Activated CD8-positive, alpha-beta memory T cell treated with anti-CD3 and anti-CD28 coated beads, Interleukin-2, amount 50 U/mL, for 24 hours (primary cell): Measurements from ENCODE around the gene PHACTR1.

Experiments used
- DNase-seq: peaks from one replicate; pipeline ENCODE4 v3.0.0-alpha.2; 2020; ENCODE audit errors: extremely low read depth

Gene PHACTR1

DNA sequence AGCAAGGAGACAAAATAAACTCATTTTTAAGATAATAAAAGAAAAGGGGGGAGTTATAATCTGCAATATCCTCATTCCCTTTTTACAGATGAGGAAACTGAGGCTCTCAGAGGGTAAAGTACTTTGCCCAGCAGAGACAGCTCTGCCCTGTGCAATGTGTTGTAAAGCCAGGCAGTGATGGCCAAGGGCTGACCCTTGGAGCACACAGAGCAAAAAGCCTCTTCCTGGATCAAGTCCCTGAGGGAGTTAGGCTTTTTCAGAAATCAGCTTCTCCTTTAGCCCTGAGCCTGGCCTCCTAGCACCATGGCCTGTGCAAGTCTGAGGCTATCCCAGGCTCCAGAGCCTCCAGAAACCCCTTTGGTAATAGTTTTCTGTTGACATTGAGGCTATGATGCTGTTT lies 234.8 kb downstream of the PHACTR1 start:
- no peak for DNase-seq

- DNase-seq, result no peak
These were observed 235.8 kb downstream of the PHACTR1 start for GRCh38 chr6:12952318-12952717.

DNA sequence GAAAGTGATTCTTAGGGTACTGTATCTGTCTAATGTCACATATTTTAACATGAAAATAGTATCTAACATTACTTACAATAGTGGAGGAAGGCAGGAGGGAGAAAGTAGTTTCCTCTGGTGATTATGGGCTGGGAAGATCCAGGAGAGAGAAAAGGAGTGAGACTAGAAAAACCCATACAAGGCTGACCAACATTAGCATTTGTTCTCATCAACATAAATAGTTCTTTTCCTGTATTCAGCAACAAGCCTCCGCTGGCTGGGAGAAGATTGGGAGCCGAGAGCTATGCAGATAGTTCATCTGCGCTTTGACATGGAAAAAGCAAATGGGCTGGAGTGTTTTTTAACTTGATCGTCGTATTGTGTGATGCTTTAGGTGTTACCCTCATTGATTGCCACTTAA lies 239.4 kb downstream of the PHACTR1 start:
- DNase-seq, result no peak

- DNase-seq, result no peak
These were observed 240.4 kb downstream of the PHACTR1 start for GRCh38 chr6:12956991-12957320.

DNA sequence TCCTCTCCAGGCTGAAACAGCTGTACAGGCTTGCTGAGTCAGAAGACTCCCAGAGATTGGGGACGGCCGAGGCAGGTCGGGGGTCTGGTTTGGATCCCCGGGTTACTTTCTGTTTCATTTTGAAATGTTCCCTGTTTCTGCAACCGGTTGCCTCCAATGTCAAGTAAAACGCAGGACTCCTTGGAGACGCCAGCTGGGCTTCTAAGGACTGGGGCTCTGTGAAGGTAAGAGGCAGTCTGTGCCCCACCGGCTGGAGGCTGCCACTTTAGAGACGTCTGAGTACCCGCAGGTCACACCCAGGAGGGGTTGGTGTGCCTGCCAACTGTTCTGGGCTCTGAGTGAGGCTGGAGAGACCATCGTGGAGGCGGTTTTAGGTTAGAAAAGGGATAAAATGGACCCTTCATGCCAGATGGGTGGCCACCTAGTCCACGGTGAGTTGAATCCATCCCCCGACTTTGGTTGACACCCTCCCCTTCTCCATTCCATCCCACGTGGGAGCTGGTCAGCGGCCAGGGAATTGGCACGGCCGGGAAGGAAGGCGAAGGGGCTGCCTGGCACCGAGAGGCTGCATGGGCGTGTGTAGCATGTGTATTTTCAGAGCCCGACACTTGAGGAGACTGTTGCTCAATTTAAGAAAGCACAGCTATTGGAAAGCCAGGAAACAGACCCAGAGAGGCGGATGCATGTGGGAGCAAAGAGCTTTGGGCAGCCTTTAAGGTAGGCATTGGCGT lies 240.9 kb downstream of the PHACTR1 start:
- DNase-seq, result no peak

- DNase-seq, result no peak
These were observed 241.6 kb downstream of the PHACTR1 start for GRCh38 chr6:12958052-12958706.

DNA sequence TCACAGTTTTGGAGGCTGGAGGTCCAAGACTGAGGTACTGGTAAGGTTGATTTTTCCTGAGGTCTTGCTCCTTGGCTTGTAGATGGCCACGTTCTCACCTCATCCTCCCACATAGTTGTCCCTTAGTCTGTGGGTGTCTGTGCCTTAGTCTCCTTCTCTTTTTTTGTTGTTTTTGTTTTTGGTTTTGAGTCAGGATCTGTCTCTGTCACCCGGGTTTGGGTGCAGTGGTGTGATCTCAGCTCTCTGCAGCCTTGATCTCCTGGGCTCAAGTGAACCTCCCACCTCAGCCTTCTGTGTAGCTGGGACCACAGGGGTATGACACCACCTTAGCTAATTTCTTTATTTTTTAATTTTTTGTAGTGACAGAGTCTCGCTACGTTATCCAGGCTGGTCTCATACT lies 245.2 kb downstream of the PHACTR1 start:
- DNase-seq, result no peak

DNA sequence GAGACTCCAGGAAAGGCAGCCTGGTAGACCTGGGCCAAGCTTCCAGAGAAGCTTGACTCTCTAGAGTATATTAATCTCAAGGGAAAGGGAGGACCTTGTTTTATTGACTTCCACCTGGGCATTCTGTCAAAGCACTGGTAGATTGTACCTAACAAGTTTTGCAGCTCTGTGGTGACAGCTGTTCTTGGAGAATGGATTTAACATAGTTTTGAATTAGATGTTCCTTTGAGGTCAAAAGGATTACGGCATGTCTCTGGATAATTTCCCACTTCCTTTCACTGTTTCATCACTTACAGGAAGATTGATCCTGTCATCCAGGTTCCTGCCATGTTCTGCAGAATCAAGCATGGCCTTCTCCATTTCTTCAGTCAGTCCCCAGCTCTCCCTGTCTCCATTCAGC lies 246.0 kb downstream of the PHACTR1 start:
- no peak for DNase-seq

DNA sequence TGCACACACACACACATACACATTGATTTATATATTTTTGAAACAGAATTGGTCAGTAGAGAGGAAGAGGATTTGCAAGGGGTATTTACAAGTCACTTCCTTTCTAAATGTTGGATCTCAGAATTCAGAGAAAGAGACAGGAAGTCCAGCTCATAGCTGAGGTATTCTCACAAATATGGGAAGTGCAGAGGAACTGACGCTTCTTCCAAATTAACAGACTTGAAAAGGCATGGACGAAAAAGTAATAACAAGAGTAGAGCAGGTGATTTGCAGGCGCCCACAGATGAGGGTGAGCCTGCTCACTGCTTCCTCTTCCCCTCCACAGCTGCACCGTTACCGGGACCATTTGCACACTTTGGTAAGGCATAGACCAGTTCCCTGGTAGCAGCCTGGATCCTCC lies 246.4 kb downstream of the PHACTR1 start:
- DNase-seq, result no peak

DNA sequence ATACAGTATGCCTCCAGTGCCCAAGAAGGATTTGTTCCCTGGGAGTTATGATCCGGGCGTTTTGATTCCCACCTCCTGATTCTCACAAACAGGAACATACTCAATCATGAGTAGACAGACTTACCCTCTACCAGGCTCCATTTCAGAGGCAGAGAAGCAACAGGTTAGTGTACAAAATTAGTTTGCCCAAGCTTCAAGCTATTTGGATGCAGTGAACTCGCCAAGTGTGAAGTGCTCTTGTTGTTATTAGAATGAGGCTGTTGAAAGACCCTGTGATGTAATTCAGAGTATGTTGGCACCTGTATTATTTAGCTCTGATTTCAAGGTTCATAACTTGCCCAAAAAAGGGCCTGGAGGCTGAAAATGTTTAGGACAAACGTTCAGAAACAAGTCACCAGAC lies 247.0 kb downstream of the PHACTR1 start:
- no peak for DNase-seq

- DNase-seq, result no peak
These were observed 251.1 kb downstream of the PHACTR1 start for GRCh38 chr6:12967686-12968085.

- DNase-seq, result no peak
These were observed 251.7 kb downstream of the PHACTR1 start for GRCh38 chr6:12968290-12968689.

- no peak for DNase-seq
These were observed 252.4 kb downstream of the PHACTR1 start for GRCh38 chr6:12968839-12969558.

GRCh38 chr6:12969966-12970365 lies 253.4 kb downstream of the PHACTR1 start:
- no peak for DNase-seq

DNA sequence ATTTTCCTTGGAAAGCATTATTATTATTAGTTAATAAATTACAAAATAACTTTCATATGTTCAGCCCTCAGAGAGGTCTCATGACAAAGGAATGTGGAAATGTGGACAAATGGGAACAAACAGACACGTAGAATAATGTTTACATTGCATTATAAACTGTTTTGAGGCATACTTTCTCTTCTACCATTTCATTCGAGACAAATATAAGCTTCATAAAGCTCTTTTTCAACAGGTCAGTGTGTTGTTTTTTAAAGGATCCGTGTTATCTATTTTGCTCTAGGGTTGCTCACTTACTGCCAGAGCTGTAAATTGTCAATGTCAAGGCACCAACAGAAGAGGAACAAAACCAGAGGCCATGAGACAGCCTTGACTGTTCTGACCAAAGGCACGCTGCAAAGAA lies 256.8 kb downstream of the PHACTR1 start:
- DNase-seq, result no peak

DNA sequence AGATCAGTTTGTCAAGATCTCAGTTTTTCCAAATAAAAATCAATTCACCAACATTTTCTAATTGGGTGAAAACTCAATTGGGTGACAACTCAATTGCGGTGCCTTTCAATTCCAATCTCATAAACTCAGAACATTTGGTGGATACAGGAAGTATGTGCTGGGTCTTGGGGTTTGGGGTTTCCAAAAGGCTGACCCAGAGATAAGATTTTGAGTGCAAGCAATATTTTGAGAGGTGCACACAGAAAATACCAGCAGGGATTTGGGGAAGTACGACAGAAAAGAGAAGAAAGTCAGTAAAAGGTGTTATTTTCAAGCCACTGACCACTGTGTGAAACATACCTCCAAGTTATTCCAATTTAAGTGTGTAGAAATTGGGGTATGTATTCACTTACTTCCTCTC lies 258.0 kb downstream of the PHACTR1 start:
- no peak for DNase-seq

DNA sequence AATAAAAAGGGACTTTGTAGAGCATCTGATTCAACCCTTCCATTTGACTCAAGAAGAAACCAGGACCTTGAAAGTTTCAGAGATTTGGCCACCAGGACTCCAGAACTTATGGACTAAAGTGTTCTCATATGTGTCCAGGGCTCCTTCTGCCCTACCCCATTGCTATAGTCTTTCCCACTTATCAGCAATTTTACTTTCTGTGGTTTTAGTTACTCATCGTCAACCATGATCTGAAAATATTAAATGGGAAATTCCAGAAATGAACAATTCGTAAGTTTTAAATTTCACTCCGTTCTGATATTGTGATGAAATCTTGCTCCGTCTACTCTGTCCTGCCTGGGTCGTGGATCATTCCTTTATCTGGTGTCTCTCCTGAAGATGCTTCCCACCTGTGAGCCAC lies 259.8 kb downstream of the PHACTR1 start:
- no peak for DNase-seq

GRCh38 chr6:12977206-12977605 lies 260.6 kb downstream of the PHACTR1 start:
- no peak for DNase-seq

GRCh38 chr6:12977806-12978205 lies 261.2 kb downstream of the PHACTR1 start:
- no peak for DNase-seq

DNA sequence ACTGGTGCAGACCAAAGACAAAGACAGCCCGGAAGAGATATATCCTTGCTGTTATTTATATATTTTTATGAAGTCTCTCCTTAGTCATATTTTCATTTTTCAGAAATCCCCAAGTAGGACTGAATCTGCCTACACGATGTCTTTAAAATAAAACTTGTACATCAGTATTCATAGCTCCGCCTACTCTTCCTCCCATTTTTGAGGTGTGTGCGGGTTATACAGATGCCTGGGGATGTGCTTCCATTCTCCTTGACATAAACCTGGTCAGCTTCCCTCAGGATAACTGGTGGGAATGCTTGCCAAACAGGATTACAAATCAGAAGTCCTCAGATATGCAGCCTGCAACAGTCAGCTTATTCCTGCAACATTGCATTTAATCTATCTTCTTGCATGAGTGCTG lies 264.2 kb downstream of the PHACTR1 start:
- no peak for DNase-seq

GRCh38 chr6:12984776-12985175 lies 268.2 kb downstream of the PHACTR1 start:
- no peak for DNase-seq

DNA sequence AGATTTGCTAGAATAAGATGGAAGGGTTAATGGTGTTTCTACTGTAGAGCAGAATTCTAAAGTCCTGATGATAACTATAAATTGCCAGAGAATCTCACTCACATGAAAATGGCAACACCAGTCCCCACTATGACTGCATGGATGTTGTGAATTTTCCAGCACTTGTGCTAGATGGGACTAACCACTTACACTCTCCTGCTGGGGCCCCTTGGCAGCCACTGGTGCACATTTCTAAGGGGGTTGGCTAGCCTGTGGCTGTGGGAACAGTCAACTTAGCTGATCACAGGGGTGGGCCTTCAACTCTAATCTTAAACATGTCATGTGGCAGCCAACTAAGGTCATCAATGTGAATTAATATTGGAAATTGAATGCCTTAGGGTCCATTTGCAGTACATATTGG lies 271.2 kb downstream of the PHACTR1 start:
- no peak for DNase-seq

GRCh38 chr6:12990162-12990561 lies 273.6 kb downstream of the PHACTR1 start:
- DNase-seq, result no peak
